ENCODE data around the gene BCL2L13.
"Not testable (repeated sequence)": the region's sequence is repeated elsewhere in the genome, so short reads cannot be mapped to it uniquely, and the experiment has no call there.

BCL2L13 gene

DNA sequence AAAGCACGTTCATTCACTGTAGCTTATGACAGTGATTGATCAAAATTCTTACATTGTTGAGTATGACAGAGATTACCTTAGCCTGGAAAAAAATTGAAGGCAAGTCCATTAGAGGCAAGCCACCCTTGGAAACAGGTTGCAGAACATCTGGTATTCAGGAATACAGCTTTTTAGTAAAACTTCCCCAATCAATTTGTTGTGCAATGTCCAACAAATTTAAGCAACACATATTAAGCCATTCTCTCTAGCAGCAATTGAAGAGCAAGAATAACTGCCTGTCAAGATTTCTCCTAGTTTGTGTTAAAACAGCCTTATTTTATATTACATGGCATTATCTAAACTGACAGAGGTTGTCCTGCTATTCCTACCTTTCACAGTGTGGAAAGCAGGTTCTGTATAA lies 37.0 kb downstream of the BCL2L13 start:
- peaks cover 0 to 4% (median 2%) of the 10 kb centered on the region in 5 donors for H3K36me3 ChIP-seq (ENCODE audit: control insufficient read depth in 5 of 5, insufficient read depth in 5 of 5, low read length in 5 of 5)
- no peak overlapping the region for H3K27ac ChIP-seq (ENCODE audit: low read depth, low read length)
- H3K9ac ChIP-seq (ENCODE audit: low read length in 5 of 5): no peak overlapping the region
- H3K4me1 ChIP-seq (ENCODE audit: control insufficient read depth in 5 of 5, insufficient read depth in 5 of 5, low read length in 5 of 5): peaks cover 0 to 14% (median 0%) of the 10 kb centered on the region in 5 donors
- no peak overlapping the region for H3K4me3 ChIP-seq (ENCODE audit: low read depth in 1 of 5, low read length in 5 of 5)
- H3K27me3 ChIP-seq (ENCODE audit: control insufficient read depth in 5 of 5, insufficient read depth in 4 of 5, low read length in 5 of 5): no peaks in the 10 kb centered on the region
- H3K9me3 ChIP-seq (ENCODE audit: control insufficient read depth in 5 of 5, low read length in 5 of 5): no peaks in the 10 kb centered on the region

DNA sequence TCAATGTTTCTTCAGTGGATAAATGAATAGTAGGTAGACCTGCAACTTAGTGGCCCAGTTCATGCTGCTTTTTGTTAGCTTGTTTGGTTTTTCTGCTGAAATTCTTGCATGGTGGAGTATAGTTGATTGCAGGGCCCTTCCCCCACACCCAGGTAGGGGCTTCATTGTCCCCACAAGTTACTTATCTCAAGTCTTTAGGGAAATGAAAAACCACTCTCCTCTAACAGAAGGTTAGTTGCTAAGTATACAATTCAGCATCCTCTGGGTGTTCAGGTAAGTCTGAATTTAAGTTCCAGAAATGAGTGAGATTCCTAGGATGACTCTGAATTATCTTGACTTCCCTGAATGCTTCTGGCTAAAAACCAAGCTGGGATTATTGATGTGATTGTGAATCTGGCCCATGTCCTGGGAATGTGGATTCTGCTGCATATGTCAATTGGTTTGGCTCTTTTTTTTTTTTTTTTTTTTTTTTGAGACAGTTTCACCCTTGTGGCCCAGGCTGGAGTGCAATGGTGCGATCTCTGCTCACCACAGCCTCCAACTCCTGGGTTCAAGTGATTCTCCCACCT lies 40.3 kb downstream of the BCL2L13 start:
- H3K4me1 ChIP-seq (ENCODE audit: control insufficient read depth in 5 of 5, insufficient read depth in 5 of 5, low read length in 5 of 5): peaks cover 0 to 14% (median 0%) of the 10 kb centered on the region in 5 donors
- no peak overlapping the region for H3K27ac ChIP-seq (ENCODE audit: low read depth, low read length)
- H3K36me3 ChIP-seq (ENCODE audit: control insufficient read depth in 5 of 5, insufficient read depth in 5 of 5, low read length in 5 of 5): peaks cover 0 to 5% (median 2%) of the 10 kb centered on the region in 5 donors
- H3K4me3 ChIP-seq (ENCODE audit: low read depth in 1 of 5, low read length in 5 of 5): no peak overlapping the region
- H3K9me3 ChIP-seq (ENCODE audit: control insufficient read depth in 5 of 5, low read length in 5 of 5): no peaks in the 10 kb centered on the region
- no peak overlapping the region for H3K9ac ChIP-seq (ENCODE audit: low read length in 5 of 5)
- no peaks in the 10 kb centered on the region for H3K27me3 ChIP-seq (ENCODE audit: control insufficient read depth in 5 of 5, insufficient read depth in 4 of 5, low read length in 5 of 5)

DNA sequence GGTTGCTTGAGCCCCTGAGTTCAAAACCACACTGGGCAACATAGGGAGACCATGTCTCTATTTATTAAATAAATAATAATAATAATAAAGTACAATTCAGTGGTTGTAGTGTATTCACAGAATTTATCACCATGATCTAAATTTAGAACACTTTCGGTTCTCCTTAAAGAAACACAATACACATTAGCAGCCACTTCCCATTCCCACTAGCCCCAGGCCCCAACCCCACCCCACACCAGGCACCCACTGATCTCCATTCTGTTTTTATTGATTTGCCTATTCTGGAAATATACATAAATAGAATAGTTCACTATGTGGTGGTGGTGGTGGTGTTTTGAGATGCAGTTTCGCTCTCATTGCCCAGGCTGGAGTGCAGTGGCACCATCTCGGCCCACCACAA lies 45.7 kb downstream of the BCL2L13 start:
- Histone ChIP-seq H3K27me3 (ENCODE audit: control insufficient read depth in 5 of 5, insufficient read depth in 4 of 5, low read length in 5 of 5) (no peaks in the 10 kb centered on the region), H3K9me3 (ENCODE audit: control insufficient read depth in 5 of 5, low read length in 5 of 5) (no peaks in the 10 kb centered on the region), H3K36me3 (ENCODE audit: control insufficient read depth in 5 of 5, insufficient read depth in 5 of 5, low read length in 5 of 5) (peaks cover 5 to 13% (median 9%) of the 10 kb centered on the region in 5 donors), H3K4me3 (ENCODE audit: low read depth in 1 of 5, low read length in 5 of 5) (no peak overlapping the region), H3K27ac (ENCODE audit: low read depth, low read length) (no peak overlapping the region), H3K4me1 (ENCODE audit: control insufficient read depth in 5 of 5, insufficient read depth in 5 of 5, low read length in 5 of 5) (no peaks in the 10 kb centered on the region), H3K9ac (ENCODE audit: low read length in 5 of 5) (no peak overlapping the region)

DNA sequence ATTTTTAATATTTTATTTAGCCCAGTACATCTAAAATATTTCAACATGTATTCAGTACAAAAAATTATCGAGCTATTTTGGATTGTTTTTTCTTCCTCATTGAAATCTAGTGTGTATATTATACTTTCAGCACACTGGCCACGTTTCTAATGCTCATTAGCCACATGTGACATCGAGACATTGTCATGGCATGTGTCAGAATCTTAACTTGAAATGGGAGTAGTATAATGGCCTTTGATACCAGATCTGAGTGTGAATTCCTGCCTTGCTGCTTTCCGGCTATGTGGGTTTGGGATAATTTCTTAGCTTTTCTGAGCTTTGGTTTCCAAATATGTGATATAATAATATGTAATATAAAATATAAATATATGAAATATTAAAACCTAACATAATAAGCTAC lies 54.3 kb downstream of the BCL2L13 start:
- Histone ChIP-seq H3K9ac (ENCODE audit: low read length in 5 of 5) (no peak overlapping the region), H3K4me3 (ENCODE audit: low read depth in 1 of 5, low read length in 5 of 5) (no peak overlapping the region), H3K36me3 (ENCODE audit: control insufficient read depth in 5 of 5, insufficient read depth in 5 of 5, low read length in 5 of 5) (peaks cover 9 to 25% (median 23%) of the 10 kb centered on the region in 5 donors), H3K27me3 (ENCODE audit: control insufficient read depth in 5 of 5, insufficient read depth in 4 of 5, low read length in 5 of 5) (no peaks in the 10 kb centered on the region), H3K9me3 (ENCODE audit: control insufficient read depth in 5 of 5, low read length in 5 of 5) (no peaks in the 10 kb centered on the region), H3K4me1 (ENCODE audit: control insufficient read depth in 5 of 5, insufficient read depth in 5 of 5, low read length in 5 of 5) (no peaks in the 10 kb centered on the region), H3K27ac (ENCODE audit: low read depth, low read length) (no peak overlapping the region)

DNA sequence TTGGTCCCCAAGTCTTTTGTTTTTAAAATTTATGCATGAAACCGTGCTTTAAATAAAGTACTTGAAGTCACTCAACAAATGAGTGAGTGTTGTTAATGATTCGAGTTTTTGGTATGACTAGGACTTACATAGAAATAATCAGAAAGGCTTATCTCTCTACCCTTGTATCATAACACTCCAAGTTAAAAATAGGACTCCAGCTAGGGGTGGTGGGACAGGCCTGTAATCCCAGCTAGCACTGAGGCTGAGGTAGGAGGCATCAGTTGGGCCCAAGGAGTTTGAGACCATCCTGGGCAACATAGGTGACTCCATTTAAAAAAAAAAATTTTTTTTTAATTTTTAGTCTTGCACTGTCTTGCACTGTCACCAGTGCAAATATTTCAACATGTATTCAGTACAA lies 55.6 kb downstream of the BCL2L13 start:
- Histone ChIP-seq H3K9me3 (ENCODE audit: control insufficient read depth in 5 of 5, low read length in 5 of 5) (no peaks in the 10 kb centered on the region), H3K27ac (ENCODE audit: low read depth, low read length) (no peak overlapping the region), H3K4me1 (ENCODE audit: control insufficient read depth in 5 of 5, insufficient read depth in 5 of 5, low read length in 5 of 5) (no peaks in the 10 kb centered on the region), H3K9ac (ENCODE audit: low read length in 5 of 5) (no peak overlapping the region), H3K36me3 (ENCODE audit: control insufficient read depth in 5 of 5, insufficient read depth in 5 of 5, low read length in 5 of 5) (peaks cover 9 to 22% (median 19%) of the 10 kb centered on the region in 5 donors), H3K4me3 (ENCODE audit: low read depth in 1 of 5, low read length in 5 of 5) (no peak overlapping the region), H3K27me3 (ENCODE audit: control insufficient read depth in 5 of 5, insufficient read depth in 4 of 5, low read length in 5 of 5) (no peaks in the 10 kb centered on the region)

DNA sequence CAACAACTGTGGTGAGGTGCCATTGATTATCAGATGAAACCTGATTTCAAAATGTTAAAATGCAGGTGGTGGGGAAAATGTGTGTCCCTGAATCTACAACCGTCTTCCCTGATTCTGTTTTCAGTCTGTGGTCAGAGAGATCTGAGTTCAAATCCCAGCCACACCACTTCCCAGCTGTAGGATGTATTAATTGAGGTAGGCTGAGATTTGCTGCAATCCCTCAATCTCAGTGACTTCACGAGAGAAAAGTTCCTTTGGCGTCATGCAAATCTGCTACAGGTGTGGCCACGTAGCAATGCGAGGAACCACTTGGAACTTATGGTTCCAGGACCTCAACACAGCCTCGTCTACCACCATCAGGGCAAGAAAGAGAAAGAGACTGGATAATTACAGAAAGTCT lies 56.2 kb downstream of the BCL2L13 start:
- peaks cover 11 to 20% (median 15%) of the 10 kb centered on the region in 5 donors for H3K36me3 ChIP-seq (ENCODE audit: control insufficient read depth in 5 of 5, insufficient read depth in 5 of 5, low read length in 5 of 5)

DNA sequence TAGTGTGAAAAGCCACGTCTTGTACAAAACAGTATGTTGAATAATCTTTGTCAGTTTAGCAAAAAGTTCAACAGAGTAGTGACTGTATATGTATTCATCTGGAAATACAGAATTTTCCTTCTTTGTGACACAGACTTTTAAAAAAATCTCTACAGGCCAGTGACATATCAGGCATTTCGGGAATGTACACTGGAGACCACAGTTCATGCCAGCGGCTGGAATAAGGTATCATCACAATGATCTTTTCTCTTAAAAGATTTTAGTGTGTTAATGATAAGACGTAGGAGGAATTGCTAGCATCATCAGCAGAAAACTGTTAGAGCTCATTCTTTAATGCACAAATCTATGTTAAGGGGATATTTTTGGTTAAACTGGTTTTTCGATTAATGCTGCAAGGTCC lies 57.4 kb downstream of the BCL2L13 start:
- no peaks in the 10 kb centered on the region for H3K9me3 ChIP-seq (ENCODE audit: control insufficient read depth in 5 of 5, low read length in 5 of 5)
- H3K27ac ChIP-seq (ENCODE audit: low read depth, low read length): no peak overlapping the region
- peaks cover 14 to 18% (median 15%) of the 10 kb centered on the region in 5 donors for H3K36me3 ChIP-seq (ENCODE audit: control insufficient read depth in 5 of 5, insufficient read depth in 5 of 5, low read length in 5 of 5)
- no peaks in the 10 kb centered on the region for H3K27me3 ChIP-seq (ENCODE audit: control insufficient read depth in 5 of 5, insufficient read depth in 4 of 5, low read length in 5 of 5)
- no peak overlapping the region for H3K4me3 ChIP-seq (ENCODE audit: low read depth in 1 of 5, low read length in 5 of 5)
- no peak overlapping the region for H3K9ac ChIP-seq (ENCODE audit: low read length in 5 of 5)
- no peaks in the 10 kb centered on the region for H3K4me1 ChIP-seq (ENCODE audit: control insufficient read depth in 5 of 5, insufficient read depth in 5 of 5, low read length in 5 of 5)

More for the DNA sequence above, 56.2 kb downstream of the BCL2L13 start:
- H3K4me1 ChIP-seq (ENCODE audit: control insufficient read depth in 5 of 5, insufficient read depth in 5 of 5, low read length in 5 of 5): no peaks in the 10 kb centered on the region
- no peaks in the 10 kb centered on the region for H3K9me3 ChIP-seq (ENCODE audit: control insufficient read depth in 5 of 5, low read length in 5 of 5)
- no peaks in the 10 kb centered on the region for H3K27me3 ChIP-seq (ENCODE audit: control insufficient read depth in 5 of 5, insufficient read depth in 4 of 5, low read length in 5 of 5)
- no peak overlapping the region for H3K27ac ChIP-seq (ENCODE audit: low read depth, low read length)
- no peak overlapping the region for H3K4me3 ChIP-seq (ENCODE audit: low read depth in 1 of 5, low read length in 5 of 5)
- H3K9ac ChIP-seq (ENCODE audit: low read length in 5 of 5): no peak overlapping the region

DNA sequence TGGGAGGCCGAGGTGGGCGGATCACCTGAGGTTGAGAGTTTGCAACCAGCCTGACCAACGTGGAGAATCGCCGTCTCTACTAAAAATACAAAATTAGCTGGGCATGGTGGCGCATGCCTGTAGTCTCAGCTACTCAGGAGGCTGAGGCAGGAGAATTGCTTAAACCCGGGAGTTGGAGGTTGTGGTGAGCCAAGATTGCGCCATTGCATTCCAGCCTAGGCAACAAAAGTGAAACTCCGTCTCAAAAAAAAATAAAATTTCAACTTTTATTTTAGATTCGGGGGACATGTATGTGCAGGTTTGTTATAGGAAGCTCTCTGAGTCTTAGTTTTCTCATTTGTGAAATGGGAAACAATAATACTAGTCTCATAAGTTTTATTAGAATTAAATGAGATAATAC lies 58.6 kb downstream of the BCL2L13 start:
- H3K4me3 ChIP-seq (ENCODE audit: low read depth in 1 of 5, low read length in 5 of 5); H3K4me1 ChIP-seq (ENCODE audit: control insufficient read depth in 5 of 5, insufficient read depth in 5 of 5, low read length in 5 of 5); H3K9me3 ChIP-seq (ENCODE audit: control insufficient read depth in 5 of 5, low read length in 5 of 5): not testable (repeated sequence)

DNA sequence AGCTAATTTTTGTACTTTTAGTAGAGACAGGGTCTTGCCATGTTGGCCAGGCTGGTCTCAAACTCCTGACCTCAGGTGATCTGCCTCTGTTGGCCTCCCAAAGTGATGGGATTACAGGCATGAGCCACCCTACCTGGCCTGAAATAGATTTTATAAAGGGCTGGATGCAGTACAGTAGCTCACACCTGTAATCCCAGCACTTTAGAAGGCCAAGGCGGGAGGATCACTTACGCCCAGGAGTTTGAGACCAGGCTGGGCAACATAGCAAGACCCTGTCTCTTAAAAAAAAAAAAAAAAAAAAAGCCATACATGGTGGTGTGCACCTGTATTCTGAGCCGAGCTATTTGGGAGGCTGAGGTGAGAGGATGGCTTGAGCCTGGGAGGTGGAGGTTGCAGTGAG lies 59.7 kb downstream of the BCL2L13 start:
- not testable (repeated sequence) for H3K9ac ChIP-seq (ENCODE audit: low read length in 5 of 5); H3K4me3 ChIP-seq (ENCODE audit: low read depth in 1 of 5, low read length in 5 of 5); H3K27me3 ChIP-seq (ENCODE audit: control insufficient read depth in 5 of 5, insufficient read depth in 4 of 5, low read length in 5 of 5); H3K9me3 ChIP-seq (ENCODE audit: control insufficient read depth in 5 of 5, low read length in 5 of 5); H3K27ac ChIP-seq (ENCODE audit: low read depth, low read length); H3K4me1 ChIP-seq (ENCODE audit: control insufficient read depth in 5 of 5, insufficient read depth in 5 of 5, low read length in 5 of 5)
- H3K36me3 ChIP-seq (ENCODE audit: control insufficient read depth in 5 of 5, insufficient read depth in 5 of 5, low read length in 5 of 5): peaks cover 6 to 20% (median 13%) of the 10 kb centered on the region in 5 donors

More for the DNA sequence above, 58.6 kb downstream of the BCL2L13 start:
- not testable (repeated sequence) for H3K27me3 ChIP-seq (ENCODE audit: control insufficient read depth in 5 of 5, insufficient read depth in 4 of 5, low read length in 5 of 5); H3K27ac ChIP-seq (ENCODE audit: low read depth, low read length); H3K9ac ChIP-seq (ENCODE audit: low read length in 5 of 5)
- peaks cover 11 to 16% (median 12%) of the 10 kb centered on the region in 5 donors for H3K36me3 ChIP-seq (ENCODE audit: control insufficient read depth in 5 of 5, insufficient read depth in 5 of 5, low read length in 5 of 5)

DNA sequence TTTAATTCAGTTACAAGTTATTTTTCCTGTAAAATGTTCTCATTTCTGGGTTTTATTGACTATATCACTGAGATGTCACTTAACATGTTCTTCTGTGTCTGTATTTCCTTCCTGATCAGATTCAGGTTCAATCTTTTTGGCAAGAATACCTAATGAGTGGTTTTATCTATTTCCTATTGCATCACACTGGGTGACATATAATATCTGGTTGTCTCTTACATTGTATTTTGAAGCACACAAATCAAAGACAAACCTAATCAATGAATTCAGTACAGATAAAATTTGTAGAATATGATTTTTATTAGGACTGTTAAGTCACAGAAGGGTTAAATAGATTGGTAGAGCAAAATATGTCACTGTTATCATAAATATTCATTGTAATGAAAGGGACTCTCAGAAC lies 60.4 kb downstream of the BCL2L13 start:
- Histone ChIP-seq H3K4me1 (ENCODE audit: control insufficient read depth in 5 of 5, insufficient read depth in 5 of 5, low read length in 5 of 5) (no peaks in the 10 kb centered on the region), H3K27ac (ENCODE audit: low read depth, low read length) (no peak overlapping the region), H3K9me3 (ENCODE audit: control insufficient read depth in 5 of 5, low read length in 5 of 5) (no peaks in the 10 kb centered on the region), H3K9ac (ENCODE audit: low read length in 5 of 5) (no peak overlapping the region), H3K4me3 (ENCODE audit: low read depth in 1 of 5, low read length in 5 of 5) (no peak overlapping the region), H3K36me3 (ENCODE audit: control insufficient read depth in 5 of 5, insufficient read depth in 5 of 5, low read length in 5 of 5) (peaks cover 6 to 24% (median 17%) of the 10 kb centered on the region in 5 donors), H3K27me3 (ENCODE audit: control insufficient read depth in 5 of 5, insufficient read depth in 4 of 5, low read length in 5 of 5) (no peaks in the 10 kb centered on the region)
